Stimulated activated CD4-positive, alpha-beta T cell treated with anti-CD3 and anti-CD28 coated beads, Interleukin-2, amount 100 ng/mL, for 4 hours (primary cell): ENCODE data around the gene OR1M1.
"Not testable (repeated sequence)": the region's sequence is repeated elsewhere in the genome, so short reads cannot be mapped to it uniquely, and the experiment has no call there.

Experiments used
- DNase-seq: peaks from one replicate; pipeline ENCODE4 v3.0.0-alpha.2; 2020; ENCODE audit warnings: low read depth

OR1M1 gene

DNA sequence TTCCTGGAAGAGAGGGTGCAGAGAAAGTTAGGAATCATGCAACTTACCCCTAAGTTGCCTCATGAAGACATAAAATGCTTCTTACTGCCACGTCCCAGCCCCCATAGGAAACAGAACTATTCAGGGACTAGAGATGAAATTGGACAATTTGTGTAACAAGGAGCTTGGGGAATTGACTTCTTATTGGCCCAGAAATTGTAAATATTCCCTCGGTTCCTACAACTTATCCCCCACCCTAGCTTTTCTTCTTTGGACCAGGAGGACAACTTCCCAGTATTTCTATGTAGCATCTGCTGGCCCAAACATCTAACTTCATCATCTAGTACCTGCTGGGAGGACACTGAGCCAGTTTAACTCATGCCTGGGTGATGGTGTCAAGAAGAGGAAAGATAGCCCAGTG lies at the start of gene OR1M1:
TSS of gene OR1M1 (plus strand) at position 301 of the 400 bp plus-strand sequence. CDS start 6,184 bp downstream, outside the sequence.
- no peak for DNase-seq

GRCh38 chr19:9037400-9038062 lies 49.3 kb upstream of the OR1M1 start:
- DNase-seq = no peak

GRCh38 chr19:9039728-9040127 lies 47.1 kb upstream of the OR1M1 start:
- DNase-seq = no peak

GRCh38 chr19:9040131-9040530 lies 46.7 kb upstream of the OR1M1 start:
- no peak for DNase-seq

DNA sequence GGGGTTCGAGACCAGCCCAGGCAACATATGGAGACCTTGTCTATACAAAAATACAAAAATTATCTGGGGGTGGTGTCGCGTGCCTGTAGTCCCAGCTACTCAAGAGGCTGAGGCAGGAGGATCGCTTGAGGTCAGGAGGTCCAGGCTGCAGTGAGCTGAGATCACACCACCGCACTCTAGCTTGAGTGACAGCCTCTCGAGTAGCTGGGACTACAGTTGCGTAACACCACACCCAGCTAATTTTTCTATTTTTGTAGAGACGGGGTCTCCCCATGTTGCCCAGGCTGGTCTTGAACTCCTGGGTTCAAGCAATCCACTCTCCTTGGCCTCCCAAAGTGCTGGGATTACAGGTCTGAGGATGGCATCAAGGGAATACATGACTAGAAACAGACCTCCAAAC lies 45.8 kb upstream of the OR1M1 start:
- DNase-seq = no peak

DNA sequence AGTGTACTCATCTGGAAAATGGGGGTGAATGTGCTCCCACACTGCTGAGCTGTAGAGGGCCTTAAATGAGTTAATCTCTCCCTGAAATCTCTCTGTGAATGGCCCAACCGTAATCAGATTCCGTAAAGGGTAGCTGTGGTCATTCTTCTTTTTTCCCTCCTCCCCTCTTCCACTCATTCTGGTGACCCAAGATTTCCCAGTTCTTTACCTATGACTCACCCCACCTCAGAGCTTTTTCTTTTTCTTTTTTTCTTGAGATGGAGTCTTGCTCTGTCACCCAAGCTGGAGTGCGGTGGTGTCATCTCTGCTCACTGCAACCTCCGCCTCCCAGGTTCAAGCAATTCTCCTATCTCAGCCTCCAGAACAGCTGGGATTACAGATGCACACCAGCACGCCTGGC lies 43.3 kb upstream of the OR1M1 start:
- DNase-seq = no peak

DNA sequence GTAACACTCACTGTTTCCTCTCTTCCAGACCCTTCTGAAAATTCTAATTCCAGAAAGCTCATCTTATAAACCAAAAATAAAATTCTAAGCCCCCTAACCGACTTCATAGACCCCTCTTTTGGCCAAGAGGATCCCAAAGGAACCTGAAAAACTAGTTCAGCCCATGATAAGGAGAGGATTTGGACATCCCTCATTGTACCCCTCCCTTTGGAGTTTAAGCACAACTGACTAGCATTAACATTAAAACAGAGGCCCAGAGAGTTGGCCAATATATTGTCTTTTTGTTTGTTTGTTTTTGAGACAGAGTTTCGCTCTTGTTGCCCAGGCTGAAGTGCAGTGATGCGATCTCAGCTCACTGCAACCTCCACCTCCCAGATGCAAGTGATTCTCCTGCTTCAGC lies 42.4 kb upstream of the OR1M1 start:
- DNase-seq = no peak

GRCh38 chr19:9046694-9047093 lies 40.2 kb upstream of the OR1M1 start:
- no peak for DNase-seq

DNA sequence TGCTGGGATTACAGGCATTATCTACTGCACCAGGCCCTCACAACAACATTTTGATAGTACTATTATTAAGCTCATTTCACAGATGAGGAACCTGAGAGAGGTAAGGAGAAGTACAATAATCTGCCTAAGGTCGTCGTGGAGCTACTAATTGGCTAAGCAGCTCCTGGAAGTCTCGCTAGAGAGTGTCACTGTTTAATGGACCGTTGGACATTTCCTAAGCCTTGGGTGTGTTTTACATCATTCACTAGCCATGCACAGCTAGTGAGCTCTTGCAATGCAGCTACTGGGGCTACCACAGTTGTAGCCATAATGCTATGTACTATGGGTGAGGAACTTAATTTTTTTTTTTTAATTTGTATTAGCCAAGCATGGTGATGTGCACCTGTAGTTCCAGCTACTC lies 34.0 kb upstream of the OR1M1 start:
- DNase-seq = no peak

DNA sequence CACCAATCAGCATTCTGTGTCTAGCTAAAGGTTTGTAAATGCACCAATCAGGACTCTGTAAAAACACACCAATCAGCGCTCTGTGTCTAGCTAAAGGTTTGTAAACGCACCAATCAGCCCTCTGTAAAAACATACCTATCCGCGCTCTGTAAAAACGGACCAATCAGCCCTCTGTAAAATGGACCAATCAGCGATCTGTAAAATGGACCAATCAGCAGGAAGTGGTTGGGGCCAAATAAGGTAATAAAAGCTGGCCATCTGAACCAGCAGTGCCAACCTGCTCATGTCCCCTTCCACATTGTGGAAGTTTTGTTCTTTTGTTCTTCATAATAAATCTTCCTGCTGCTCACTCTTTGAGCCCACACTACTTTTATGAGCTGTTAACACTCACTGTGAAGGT lies 33.2 kb upstream of the OR1M1 start:
- not testable (repeated sequence) for DNase-seq

- DNase-seq = no peak
Measured at GRCh38 chr19:9054207-9054606, 32.7 kb upstream of the OR1M1 start.

- DNase-seq = no peak
Measured at GRCh38 chr19:9054765-9055164, 32.1 kb upstream of the OR1M1 start.

DNA sequence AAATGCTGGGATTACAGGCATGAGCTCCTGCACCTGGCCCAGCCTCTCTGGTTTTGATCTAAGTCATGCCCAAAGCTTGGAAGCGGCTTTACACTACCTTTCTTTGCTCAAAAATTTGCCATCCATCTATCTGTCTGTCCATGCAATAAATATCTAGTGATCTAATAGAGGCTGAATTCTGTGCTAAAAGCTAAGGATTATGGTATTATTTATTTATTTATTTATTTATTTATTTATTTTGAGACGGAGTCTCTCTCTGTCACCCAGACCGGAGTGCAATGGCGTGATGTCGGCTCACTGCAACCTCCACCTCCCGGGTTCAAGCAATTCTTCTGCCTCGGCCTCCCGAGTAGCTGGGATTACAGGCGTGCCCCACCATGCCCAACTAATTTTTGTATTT lies 30.7 kb upstream of the OR1M1 start:
- DNase-seq = not testable (repeated sequence)

DNA sequence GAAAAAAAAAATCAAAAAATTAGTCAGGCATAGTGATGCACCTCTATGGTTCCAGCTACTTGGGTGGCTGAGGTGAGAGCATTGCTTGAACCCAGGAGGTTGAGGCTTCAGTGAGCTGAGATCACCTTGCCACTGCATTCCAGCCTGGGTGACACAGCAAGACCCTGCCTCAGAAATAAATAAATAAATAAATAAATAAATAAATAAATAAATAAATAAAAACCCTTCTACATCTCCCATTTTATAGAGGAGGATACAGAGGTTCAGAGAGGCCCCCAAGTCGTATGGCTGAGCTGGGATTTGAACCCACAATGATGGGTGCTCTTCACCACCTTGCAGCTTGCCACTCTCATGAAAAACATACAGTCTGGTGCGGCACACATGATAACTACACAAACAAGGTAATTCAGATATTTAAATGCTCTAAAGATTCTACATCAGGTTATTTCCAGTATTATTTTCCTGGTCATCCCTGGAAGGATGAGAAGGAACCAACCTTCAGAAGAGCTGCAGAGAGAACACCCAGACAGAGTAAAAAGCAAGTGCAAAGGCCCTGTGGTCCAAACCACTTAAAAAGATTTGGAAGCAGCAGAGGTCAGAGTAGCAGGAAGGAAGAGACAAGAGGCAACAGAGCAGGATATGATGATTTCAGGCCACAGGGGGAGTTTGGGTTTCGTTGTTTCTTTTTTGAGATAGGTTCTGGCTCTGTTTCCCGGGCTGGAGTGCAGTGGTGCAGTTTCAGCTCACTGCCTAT lies 29.2 kb upstream of the OR1M1 start:
- DNase-seq = no peak

DNA sequence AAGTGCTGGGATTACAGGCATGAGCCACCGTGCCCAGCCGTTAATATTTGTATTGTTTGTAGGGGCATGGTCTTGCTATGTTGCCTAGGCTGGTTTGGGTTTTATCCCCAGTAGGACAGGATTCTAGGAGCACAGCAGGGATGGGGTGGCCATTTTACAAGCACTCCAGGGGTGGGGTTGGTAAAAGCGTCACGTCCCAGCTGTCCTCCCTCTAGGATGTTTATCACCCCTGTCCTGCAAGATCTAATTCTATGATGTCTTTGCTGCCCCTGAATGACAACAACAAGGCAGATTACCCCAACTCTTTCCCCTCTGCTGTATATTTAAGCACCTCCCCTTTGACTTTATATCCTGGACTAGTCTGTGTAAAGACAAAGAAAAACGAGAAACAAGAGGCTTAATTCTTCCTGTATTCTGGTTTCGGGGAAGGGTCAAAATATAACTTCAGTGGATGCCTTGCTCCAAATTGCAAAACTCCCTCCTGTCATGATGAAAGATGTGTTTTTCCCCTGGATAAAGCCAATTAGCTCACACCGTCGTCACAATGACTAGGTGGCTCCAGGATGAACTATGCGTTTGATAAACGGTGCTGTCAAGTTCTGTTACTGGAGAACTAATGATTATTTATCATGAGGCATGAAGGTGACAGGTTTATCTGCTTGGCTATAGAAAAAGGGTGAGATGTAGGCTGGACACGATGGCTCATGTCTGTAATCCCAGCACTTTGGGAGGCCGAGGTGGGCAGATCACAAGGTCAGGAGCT lies 27.8 kb upstream of the OR1M1 start:
- no peak for DNase-seq

DNA sequence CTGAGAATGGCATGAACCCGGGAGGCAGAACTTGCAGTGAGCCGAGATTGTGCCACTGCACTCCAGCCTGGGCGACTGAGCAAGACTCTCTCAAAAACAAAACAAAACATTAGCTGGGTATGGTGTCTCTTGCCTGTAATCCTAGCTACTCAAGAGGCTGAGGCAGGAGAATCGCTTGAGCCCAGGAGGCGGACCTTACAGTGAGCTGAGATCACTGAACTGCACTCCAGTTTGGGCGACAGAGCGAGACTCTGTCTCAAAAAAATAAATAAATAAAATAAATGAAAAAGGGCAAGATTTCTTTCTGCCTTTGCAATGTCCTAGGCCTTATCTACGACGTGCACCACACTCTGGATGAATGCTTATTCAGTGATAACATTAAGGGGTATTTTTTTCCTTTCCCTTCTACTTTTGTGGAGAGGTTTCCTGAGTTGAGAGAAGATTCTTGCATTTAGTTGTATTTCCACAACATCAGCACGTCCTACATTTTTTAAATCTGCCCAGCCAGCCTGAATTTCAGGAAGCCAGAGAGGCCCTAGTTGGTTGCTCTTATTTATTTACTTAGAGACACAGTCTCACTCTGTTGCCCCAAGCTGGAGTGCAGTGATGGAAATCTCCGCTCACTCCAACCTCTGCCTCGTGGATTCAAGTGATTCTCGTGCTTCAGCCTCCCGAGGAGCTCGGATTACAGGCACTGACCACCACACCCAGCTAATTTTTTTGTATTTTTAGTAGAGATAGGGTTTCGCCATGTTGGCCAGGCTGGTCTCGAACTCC lies 26.1 kb upstream of the OR1M1 start:
- DNase-seq = no peak

DNA sequence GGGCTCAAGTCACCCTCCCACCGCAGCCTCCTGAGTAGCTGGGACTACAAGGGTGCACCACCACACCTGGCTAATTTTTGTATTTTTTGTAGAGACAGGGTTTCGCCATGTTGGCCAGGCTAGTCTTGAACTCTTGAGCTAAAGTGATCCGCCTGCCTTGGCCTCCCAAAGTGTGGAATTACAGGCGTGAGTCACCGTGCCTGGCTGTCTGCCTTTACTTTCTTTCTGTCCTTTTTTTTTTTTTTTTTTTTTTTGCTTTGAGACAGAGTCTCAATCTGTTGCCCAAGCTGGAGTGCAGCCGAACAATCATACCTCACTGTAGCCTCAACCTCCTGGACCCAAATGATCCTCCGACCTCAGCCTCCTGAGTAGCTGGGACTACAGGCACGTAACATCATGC lies 25.0 kb upstream of the OR1M1 start:
- no peak for DNase-seq

DNA sequence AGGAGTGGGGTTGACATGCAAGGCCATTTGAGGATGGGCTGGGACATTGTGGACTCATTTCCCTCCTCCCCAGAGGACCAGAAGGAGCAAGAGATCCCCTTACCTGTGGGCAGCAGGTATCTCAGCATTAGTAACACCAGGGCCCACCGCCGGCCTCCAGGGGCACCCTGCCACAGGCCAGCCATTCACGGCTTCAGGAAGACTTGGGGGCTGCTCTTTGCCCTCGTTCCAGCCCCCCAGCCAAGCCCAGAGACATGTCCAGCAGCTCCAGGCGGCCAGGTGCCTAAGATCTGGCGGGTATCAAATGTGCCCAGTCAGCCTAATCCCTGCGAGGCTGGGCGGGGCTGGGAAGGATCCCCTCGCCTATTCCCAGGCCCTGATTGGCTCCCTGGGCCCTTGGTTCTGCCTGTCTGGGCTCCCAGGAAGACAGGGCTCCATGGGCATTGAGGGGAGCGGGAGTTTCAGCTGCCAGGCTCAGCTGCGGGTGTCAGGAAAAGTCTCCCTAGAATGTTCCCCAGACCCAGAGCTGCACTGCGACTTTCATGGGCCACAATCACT lies 21.3 kb upstream of the OR1M1 start:
- DNase-seq = no peak

DNA sequence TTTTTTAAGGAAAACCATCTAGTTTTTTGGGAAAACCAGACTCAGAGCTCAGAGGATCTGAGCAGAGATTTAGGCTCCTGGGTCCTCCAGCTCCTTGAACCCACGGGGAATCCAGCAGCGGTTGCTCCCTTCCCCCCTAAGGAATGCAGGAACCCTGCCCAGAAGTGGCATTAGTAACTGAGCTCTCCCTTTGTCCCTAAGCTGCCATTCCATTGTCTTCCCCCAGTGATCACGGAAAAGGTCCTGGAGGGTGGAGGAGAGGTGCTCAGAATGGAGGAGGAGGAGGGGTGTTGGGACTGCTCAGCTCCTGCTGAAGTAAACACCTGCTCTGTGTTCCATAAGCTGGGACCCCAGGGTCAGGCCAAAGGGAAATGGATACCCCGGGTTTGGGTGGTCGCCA lies 16.8 kb upstream of the OR1M1 start:
- DNase-seq = no peak

- not testable (repeated sequence) for DNase-seq
Measured at GRCh38 chr19:9071720-9072119, 15.1 kb upstream of the OR1M1 start.

- no peak for DNase-seq
Measured at GRCh38 chr19:9073806-9074205, 13.1 kb upstream of the OR1M1 start.
